Hepatocyte (in vitro differentiated cells): Measurements from ENCODE around the gene ZNF146.

ENCODE experiments used
- CTCF ChIP-seq: fragments of 200-600 bp; sonication (generic); IDR thresholded peaks from 2 replicates; pipeline ENCODE4 v1.5.1; 2016; ENCODE audit warnings: antibody characterized with exemption, mild to moderate bottlenecking; ENCODE audit not compliant: poor library complexity
- EZH2phosphoT487 ChIP-seq: fragments of 200-600 bp; sonication (generic); IDR thresholded peaks from one replicate; pipeline ENCODE4 v1.6.1; 2018; ENCODE audit warnings: antibody characterized with exemption, mild to moderate bottlenecking, low read depth, moderate library complexity; ENCODE audit not compliant: unreplicated experiment, severe bottlenecking

DNA sequence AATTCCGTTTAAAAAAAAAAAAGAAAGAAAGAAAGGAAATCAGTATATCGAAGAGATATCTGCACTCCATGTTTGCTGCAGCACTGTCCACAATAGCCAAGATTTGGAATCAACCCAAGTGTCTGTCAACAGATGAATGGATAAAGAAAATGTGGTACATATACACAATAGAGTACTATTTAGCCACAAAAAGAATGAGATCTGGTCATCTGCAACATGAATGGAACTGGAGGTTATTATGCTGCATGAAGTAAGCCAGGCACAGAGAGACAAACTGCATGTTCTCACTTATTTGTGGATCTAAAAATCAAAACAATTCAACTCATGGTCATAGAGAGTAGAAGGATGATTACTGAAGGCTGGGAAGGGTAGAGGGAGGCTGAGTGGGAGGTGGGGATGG lies 16.8 kb upstream of the ZNF146 start:
- TF ChIP-seq CTCF (no peak), EZH2phosphoT487 (no peak)
